NT2/D1 (cell line): ENCODE data around the gene EPB41L2.
"Not testable (repeated sequence)": the region's sequence is repeated elsewhere in the genome, so short reads cannot be mapped to it uniquely, and the experiment has no call there.

Experiments
- DNase-seq: peaks from one replicate; pipeline ENCODE4 v3.0.0-alpha.2; 2011; ENCODE audit warnings: low read depth, low spot score
- H3K27me3 ChIP-seq: 2 replicates; pipeline ENCODE4 v1.6.0; 2011; ENCODE audit warnings: mild to moderate bottlenecking; ENCODE audit not compliant: insufficient read length, insufficient read depth
- H3K36me3 ChIP-seq: 2 replicates; pipeline ENCODE4 v1.6.1; 2011; ENCODE audit warnings: mild to moderate bottlenecking, low read length, mixed read lengths; ENCODE audit not compliant: insufficient read depth, insufficient read length
- H3K4me1 ChIP-seq: 2 replicates; pipeline ENCODE4 v1.5.1; 2011; ENCODE audit not compliant: insufficient read depth, insufficient read length
- H3K4me3 ChIP-seq: 2 replicates; pipeline ENCODE4 v1.5.1; 2011; ENCODE audit warnings: low read depth; ENCODE audit not compliant: insufficient read length
- H3K9ac ChIP-seq: 2 replicates; pipeline ENCODE4 v1.6.0; 2011; ENCODE audit warnings: low read depth; ENCODE audit not compliant: insufficient read length
- H3K9me3 ChIP-seq: 2 replicates; pipeline ENCODE4 v1.5.1; 2011; ENCODE audit warnings: mild to moderate bottlenecking, low read length; ENCODE audit not compliant: insufficient read depth
- SUZ12 ChIP-seq: IDR thresholded peaks from 2 replicates; pipeline ENCODE4 v1.6.1; 2011; ENCODE audit not compliant: insufficient read length, insufficient read depth; ENCODE audit errors: extremely low read depth
- YY1 ChIP-seq: IDR thresholded peaks from 2 replicates; pipeline ENCODE4 v1.6.1; 2011; ENCODE audit not compliant: insufficient read length, insufficient read depth
- ZNF274 ChIP-seq: IDR thresholded peaks from 2 replicates; pipeline ENCODE4 v1.6.1; 2011; ENCODE audit warnings: mild to moderate bottlenecking, low read depth, low read length

EPB41L2 gene

GRCh38 chr6:130943738-130944137 lies 119.3 kb downstream of the EPB41L2 start:
- Histone ChIP-seq H3K9ac (no peak overlapping the region), H3K36me3 (no peaks in the 10 kb centered on the region), H3K4me3 (no peak overlapping the region), H3K4me1 (no peaks in the 10 kb centered on the region), H3K9me3 (no peaks in the 10 kb centered on the region), H3K27me3 (no peaks in the 10 kb centered on the region)
- no peak for DNase-seq
- no peak for TF ChIP-seq SUZ12

DNA sequence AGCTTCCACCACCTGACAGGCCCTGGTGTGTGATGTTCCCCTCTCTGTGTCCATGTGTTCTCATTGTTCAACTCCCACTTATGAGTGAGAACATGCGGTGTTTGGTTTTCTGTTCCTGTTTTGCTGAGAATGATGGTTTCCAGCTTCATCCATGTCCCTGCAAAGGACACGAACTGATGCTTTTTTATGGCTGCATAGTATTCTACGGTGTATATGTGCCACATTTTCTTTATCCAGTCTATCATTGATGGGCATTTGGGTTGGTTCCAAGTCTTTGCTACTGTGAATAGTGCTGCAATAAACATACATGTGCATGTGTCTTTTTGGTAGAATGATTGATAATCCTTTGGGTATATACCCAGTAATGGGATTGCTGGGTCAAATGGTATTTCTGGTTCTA lies 120.3 kb downstream of the EPB41L2 start:
- H3K36me3 ChIP-seq, H3K4me1 ChIP-seq, H3K4me3 ChIP-seq, DNase-seq, H3K27me3 ChIP-seq, H3K9ac ChIP-seq, H3K9me3 ChIP-seq: not testable (repeated sequence)

DNA sequence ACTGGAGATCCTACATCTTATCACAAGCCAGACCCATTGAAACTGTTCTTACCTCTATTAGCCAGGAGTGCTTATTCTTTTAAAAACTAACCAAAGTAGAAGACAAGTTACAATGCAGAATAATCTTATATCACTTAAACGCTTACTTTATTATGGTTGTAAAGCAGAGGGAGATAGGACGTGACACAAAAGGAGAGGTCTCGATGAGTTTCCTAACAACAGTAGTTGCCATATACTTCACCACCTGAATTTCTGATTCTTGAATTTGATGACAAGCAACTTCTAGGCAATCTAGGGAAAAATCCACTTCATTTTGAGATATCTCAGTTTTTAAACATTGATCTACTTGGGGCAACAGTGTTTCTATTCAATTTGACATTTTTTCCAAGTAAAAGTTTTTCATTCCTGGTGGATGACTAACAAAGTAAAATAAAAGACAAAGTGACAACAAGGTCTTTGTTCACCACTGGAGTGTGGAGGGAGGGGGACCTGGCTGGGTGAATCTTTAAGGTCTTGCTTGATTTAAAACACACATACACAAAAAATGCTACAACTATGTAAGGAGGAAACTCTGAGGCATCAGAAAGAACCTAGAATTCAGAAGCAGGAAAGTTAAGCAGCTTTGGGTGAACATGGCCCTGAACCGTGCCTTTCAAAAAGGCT lies 125.0 kb downstream of the EPB41L2 start:
- Histone ChIP-seq H3K36me3 (no peaks in the 10 kb centered on the region), H3K9me3 (no peaks in the 10 kb centered on the region), H3K27me3 (no peaks in the 10 kb centered on the region), H3K9ac (no peak overlapping the region), H3K4me3 (no peak overlapping the region), H3K4me1 (no peaks in the 10 kb centered on the region)
- TF ChIP-seq ZNF274 (no peak), YY1 (no peak), SUZ12 (no peak)
- DNase-seq, result no peak

DNA sequence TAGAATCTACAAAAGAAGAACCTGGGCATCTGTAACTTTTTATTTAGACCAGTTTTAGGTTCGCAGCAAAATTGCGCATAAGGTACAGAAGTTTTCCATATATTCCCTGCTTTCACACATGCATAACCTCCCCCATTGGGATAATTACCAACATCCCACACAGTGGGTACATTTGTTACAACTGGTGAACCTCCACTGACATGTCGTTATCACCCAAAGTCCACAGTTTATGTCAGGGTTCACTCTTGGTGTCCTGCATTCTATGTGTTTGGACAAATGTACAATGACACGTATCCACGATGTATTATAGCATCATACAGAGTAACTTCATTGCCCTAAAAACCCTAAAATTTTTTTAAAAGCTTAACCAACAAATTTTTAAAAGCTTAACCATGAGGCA lies 126.1 kb downstream of the EPB41L2 start:
- Histone ChIP-seq H3K27me3 (no peaks in the 10 kb centered on the region), H3K36me3 (no peaks in the 10 kb centered on the region), H3K9ac (no peak overlapping the region), H3K9me3 (no peaks in the 10 kb centered on the region), H3K4me1 (no peaks in the 10 kb centered on the region), H3K4me3 (no peak overlapping the region)
- TF ChIP-seq YY1 (no peak), SUZ12 (no peak), ZNF274 (no peak)
- DNase-seq, result no peak

DNA sequence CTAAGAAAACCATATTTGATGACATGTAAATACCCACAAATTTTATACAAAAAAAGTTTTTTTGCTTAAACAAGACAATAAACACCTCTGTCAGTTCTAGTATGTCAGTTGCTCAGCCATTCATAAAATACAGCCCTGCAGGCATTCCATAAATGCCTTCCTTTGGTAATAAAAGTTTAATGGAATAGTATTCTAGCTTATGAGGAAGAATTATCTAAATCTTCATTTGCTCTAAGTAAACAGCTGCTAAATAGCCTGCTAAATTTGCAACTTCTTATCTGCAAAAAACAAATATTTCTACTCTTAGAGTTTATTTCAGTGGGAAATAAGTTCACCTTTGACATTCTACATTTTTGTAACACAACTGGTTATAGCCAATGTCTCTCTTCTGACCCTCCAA lies 127.1 kb downstream of the EPB41L2 start:
- Histone ChIP-seq H3K4me3 (no peak overlapping the region), H3K9me3 (no peaks in the 10 kb centered on the region), H3K9ac (no peak overlapping the region), H3K36me3 (no peaks in the 10 kb centered on the region), H3K27me3 (no peaks in the 10 kb centered on the region), H3K4me1 (no peaks in the 10 kb centered on the region)
- TF ChIP-seq ZNF274 (no peak), SUZ12 (no peak), YY1 (no peak)
- no peak for DNase-seq

DNA sequence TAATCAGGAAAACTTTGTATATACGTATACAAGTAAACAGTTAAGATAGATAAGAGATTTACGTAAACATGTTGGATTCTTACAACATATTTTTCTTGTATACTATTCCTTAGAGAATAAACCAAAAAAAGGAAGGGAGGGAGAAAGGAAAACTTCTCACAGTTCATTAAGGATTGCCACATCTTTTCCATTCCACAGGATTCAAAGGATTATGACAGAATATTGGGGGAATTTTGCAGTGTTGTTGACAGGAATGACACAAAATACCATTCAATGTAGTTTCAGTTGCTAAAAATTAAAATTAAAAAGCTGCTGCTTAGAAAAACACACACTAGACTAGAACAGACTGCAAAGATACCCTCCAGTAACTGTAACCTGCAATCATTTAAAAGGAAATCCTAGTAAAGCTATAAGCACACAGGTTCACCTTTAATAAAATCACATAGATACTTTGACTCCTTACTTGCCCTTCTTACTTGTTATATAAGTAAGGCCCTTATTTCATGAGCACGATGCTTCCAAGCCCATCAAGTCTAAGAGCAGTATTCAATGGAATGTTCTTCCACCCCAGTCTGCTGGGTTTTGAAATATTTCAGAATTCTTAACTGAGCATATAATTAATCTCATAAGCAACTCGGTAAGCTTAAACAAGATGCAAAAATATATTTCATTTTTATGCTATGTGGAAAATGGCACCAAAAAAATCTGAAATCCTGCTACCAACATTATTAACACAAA lies 128.0 kb downstream of the EPB41L2 start:
- Histone ChIP-seq H3K4me3 (no peak overlapping the region), H3K9ac (no peak overlapping the region), H3K27me3 (no peaks in the 10 kb centered on the region), H3K36me3 (no peaks in the 10 kb centered on the region), H3K9me3 (no peaks in the 10 kb centered on the region), H3K4me1 (no peaks in the 10 kb centered on the region)
- no peak for TF ChIP-seq SUZ12
- no peak for TF ChIP-seq YY1
- no peak for TF ChIP-seq ZNF274
- no peak for DNase-seq

DNA sequence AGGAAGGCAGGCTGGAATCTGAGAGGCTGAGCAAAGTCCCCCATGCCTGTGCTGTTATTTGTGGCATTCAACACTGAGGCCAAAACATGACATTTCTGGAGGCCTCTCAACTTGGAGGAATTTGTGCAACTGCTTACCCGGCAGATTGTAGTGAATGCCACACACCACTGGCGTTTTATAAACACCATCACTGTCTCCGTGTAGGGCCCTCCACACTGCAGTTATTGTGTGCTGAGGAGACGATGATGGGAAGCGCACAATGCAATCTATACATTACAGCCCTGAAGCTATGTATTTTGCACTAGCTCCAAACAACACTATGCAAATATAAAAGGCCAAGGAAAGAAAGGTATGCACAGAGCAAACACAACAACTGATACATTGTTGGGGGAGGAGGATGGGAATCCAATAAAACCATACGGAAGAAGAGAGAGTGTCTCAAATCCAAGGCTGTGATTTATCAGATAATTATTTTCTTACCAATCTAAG lies 129.3 kb downstream of the EPB41L2 start:
- no peaks in the 10 kb centered on the region for H3K9me3 ChIP-seq

More for the DNA sequence above, 129.3 kb downstream of the EPB41L2 start:
- no peak overlapping the region for H3K4me3 ChIP-seq
- no peaks in the 10 kb centered on the region for H3K27me3 ChIP-seq
- H3K9ac ChIP-seq, result no peak overlapping the region
- TF ChIP-seq ZNF274 (no peak), YY1 (no peak), SUZ12 (no peak)
- DNase-seq, result no peak
- H3K36me3 ChIP-seq, result no peaks in the 10 kb centered on the region
- H3K4me1 ChIP-seq, result no peaks in the 10 kb centered on the region
